Measurements from ENCODE around the gene ARL6IP4. TPM values are rescaled to one million over a fixed set of nuclear protein-coding genes. Genes with fewer than 3 reads are reported as not detected.

The ARL6IP4 gene
- total and polyA plus RNA-seq, 11 donors, result 123 to 325 (median 148) TPM

GRCh38 chr12:122951406-122951805 lies 29.1 kb upstream of the ARL6IP4 start:
- Histone ChIP-seq H3K27ac (no peak overlapping the region), H3K36me3 (peaks cover 0 to 14% (median 0%) of the 10 kb centered on the region in 9 donors), H3K27me3 (no peaks in the 10 kb centered on the region), H3K4me3 (no peak overlapping the region), H3K9me3 (no peaks in the 10 kb centered on the region), H3K4me1 (peaks cover 0 to 21% (median 15%) of the 10 kb centered on the region in 12 donors)
- DNase-seq, result peak in 1 of 5 donors; percentile 16
- 89 to 93% (median 89%) methylated on average over 9 of the region's 9 CpGs for WGBS, 4 donors
- TF ChIP-seq POLR2A (IDR thresholded peaks at IDR 0.05), result no peak
- TF ChIP-seq, protein P1, sequence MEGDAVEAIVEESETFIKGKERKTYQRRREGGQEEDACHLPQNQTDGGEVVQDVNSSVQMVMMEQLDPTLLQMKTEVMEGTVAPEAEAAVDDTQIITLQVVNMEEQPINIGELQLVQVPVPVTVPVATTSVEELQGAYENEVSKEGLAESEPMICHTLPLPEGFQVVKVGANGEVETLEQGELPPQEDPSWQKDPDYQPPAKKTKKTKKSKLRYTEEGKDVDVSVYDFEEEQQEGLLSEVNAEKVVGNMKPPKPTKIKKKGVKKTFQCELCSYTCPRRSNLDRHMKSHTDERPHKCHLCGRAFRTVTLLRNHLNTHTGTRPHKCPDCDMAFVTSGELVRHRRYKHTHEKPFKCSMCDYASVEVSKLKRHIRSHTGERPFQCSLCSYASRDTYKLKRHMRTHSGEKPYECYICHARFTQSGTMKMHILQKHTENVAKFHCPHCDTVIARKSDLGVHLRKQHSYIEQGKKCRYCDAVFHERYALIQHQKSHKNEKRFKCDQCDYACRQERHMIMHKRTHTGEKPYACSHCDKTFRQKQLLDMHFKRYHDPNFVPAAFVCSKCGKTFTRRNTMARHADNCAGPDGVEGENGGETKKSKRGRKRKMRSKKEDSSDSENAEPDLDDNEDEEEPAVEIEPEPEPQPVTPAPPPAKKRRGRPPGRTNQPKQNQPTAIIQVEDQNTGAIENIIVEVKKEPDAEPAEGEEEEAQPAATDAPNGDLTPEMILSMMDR (IDR thresholded peaks at IDR 0.05), result no peak
- no peak for ATAC-seq
- intact Hi-C loops (cut with DNase I), result loop anchor here in 7 of 10 donors (1.0 to 5.0 kb wide), 6 partner anchors 90 to 314 kb away; no protein-coding TSS in a partner anchor

GRCh38 chr12:122951979-122952892 lies 28.2 kb upstream of the ARL6IP4 start:
- Histone ChIP-seq H3K9me3 (no peaks in the 10 kb centered on the region), H3K27ac (no peak overlapping the region), H3K4me3 (no peak overlapping the region), H3K4me1 (peaks cover 0 to 13% (median 7%) of the 10 kb centered on the region in 12 donors), H3K27me3 (no peaks in the 10 kb centered on the region), H3K36me3 (peaks cover 0 to 14% (median 0%) of the 10 kb centered on the region in 9 donors)
- intact Hi-C loops (cut with DNase I), result loop anchor here (1.0 to 5.0 kb wide), 8 partner anchors 91 to 315 kb away; no protein-coding TSS in a partner anchor
- WGBS, 4 donors, result 68 to 71% (median 69%) methylated on average over 12 of the region's 12 CpGs
- DNase-seq (peak; percentile 77 to 85 (median 81)), ATAC-seq (peak; percentile 90 to 95 (median 94))
- TF ChIP-seq, protein P1 (IDR thresholded peaks at IDR 0.05), result peak; percentile 75 to 94 (median 88)
- TF ChIP-seq POLR2A (IDR thresholded peaks at IDR 0.05), result no peak

GRCh38 chr12:122955156-122955555 lies 25.3 kb upstream of the ARL6IP4 start:
- H3K27me3 ChIP-seq, result no peaks in the 10 kb centered on the region
- DNase-seq, result peak in 1 of 5 donors; percentile 8
- intact Hi-C loops (cut with DNase I), result no loop called here

More at GRCh38 chr12:122955156-122955555, 25.3 kb upstream of the ARL6IP4 start:
- H3K9me3 ChIP-seq, result no peaks in the 10 kb centered on the region
- ATAC-seq, result no peak
- WGBS, 4 donors, result 63 to 75% (median 73%) methylated on average over 4 to 8 of the region's 8 CpGs
- TF ChIP-seq, protein P1 (IDR thresholded peaks at IDR 0.05), result no peak
- TF ChIP-seq POLR2A (IDR thresholded peaks at IDR 0.05), result no peak
- H3K4me1 ChIP-seq, result peaks cover 0 to 17% (median 0%) of the 10 kb centered on the region in 12 donors
- no peak overlapping the region for H3K4me3 ChIP-seq
- H3K27ac ChIP-seq, result no peak overlapping the region
- H3K36me3 ChIP-seq, result peaks cover 0 to 27% (median 10%) of the 10 kb centered on the region in 9 donors
